Tibial nerve (tissue), 4 donors: ENCODE measurements around the gene HSD17B12.

Experiments
- EP300 ChIP-seq, 2 donors: sonication (generic); formaldehyde crosslinking; IDR thresholded peaks; one replicate each; pipeline ENCODE4 v1.6.1; 2017; ENCODE audit warnings: antibody characterized with exemption in 2 of 2, mild to moderate bottlenecking in 1 of 2
- POLR2A ChIP-seq, 2 donors: fragments of 450-650 bp; IDR thresholded peaks; one replicate each; pipeline ENCODE4 v1.6.1; 2017; ENCODE audit warnings: antibody characterized with exemption in 2 of 2, mild to moderate bottlenecking in 2 of 2, moderate library complexity in 2 of 2
- TF ChIP-seq, protein P1 (sequence below), 5 experiments: fragments of 200-600 bp in 3 of 5; fragments of 450-650 bp in 2 of 5; sonication (generic) in 3 of 5; IDR thresholded peaks; one replicate each; pipeline ENCODE4 v1.5.1; 2016 to 2019; ENCODE audit warnings: antibody characterized with exemption in 5 of 5, mild to moderate bottlenecking in 3 of 5, moderate library complexity in 2 of 5

GRCh38 chr11:43648888-43649287 is 31.6 kb upstream of the HSD17B12 start:
- TF ChIP-seq POLR2A (IDR thresholded peaks at IDR 0.05) (no peak), EP300 (IDR thresholded peaks at IDR 0.05) (no peak)
- TF ChIP-seq, protein P1, sequence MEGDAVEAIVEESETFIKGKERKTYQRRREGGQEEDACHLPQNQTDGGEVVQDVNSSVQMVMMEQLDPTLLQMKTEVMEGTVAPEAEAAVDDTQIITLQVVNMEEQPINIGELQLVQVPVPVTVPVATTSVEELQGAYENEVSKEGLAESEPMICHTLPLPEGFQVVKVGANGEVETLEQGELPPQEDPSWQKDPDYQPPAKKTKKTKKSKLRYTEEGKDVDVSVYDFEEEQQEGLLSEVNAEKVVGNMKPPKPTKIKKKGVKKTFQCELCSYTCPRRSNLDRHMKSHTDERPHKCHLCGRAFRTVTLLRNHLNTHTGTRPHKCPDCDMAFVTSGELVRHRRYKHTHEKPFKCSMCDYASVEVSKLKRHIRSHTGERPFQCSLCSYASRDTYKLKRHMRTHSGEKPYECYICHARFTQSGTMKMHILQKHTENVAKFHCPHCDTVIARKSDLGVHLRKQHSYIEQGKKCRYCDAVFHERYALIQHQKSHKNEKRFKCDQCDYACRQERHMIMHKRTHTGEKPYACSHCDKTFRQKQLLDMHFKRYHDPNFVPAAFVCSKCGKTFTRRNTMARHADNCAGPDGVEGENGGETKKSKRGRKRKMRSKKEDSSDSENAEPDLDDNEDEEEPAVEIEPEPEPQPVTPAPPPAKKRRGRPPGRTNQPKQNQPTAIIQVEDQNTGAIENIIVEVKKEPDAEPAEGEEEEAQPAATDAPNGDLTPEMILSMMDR (IDR thresholded peaks at IDR 0.05): no peak
